Upper lobe of left lung (tissue), 4 donors: ENCODE data around the gene GPX5.

Experiments used
- POLR2A ChIP-seq, 4 donors: fragments of 450-650 bp; IDR thresholded peaks; one replicate each; pipeline ENCODE4 v1.5.1; 2016 to 2017; ENCODE audit warnings: antibody characterized with exemption in 4 of 4, mild to moderate bottlenecking in 2 of 4
- POLR2AphosphoS5 ChIP-seq, 2 donors: sonication (generic); formaldehyde crosslinking; IDR thresholded peaks; one replicate each; pipeline ENCODE4 v1.5.1; 2017; ENCODE audit warnings: antibody characterized with exemption in 2 of 2
- TF ChIP-seq, protein P1 (sequence below), 6 experiments: fragments of 450-650 bp in 4 of 6; fragments of 200-600 bp in 2 of 6; sonication (generic) in 2 of 6; IDR thresholded peaks; one replicate each; pipeline ENCODE4 v1.5.1; 2016 to 2019; ENCODE audit warnings: antibody characterized with exemption in 6 of 6

DNA sequence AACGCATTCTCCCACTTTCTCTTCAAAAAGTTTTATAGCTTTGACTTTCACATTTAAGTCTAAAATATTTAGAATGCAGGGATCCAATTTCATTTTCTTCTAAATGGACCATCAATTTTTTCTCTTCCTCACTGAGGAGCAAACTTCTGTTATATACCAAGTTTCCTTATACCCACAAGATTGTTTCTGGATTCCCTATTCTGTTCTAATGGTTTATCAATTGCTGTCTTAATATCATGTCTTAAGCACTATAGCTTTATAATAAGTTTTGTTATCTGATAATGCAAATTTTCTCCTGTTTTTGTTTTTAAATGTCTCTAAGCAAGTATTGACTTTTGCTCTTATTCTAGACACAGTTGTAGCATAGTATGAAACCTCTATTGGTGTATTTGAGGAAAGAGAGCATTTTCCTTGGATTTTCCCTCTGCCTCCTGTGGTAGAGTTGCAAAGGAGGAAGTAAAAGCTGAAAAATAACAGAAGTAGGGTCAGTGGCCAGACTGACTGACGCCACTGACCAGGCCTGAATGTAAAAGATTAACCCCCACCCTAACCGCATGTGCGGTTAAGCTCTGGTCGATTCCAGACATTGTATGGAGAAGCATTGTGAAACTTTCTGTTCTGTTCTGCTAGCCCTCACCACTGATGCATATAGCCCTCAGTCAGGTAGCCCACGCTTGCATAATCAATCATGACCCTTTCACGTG lies 40.3 kb downstream of the GPX5 start:
- TF ChIP-seq POLR2A (IDR thresholded peaks at IDR 0.05) (no peak), POLR2AphosphoS5 (IDR thresholded peaks at IDR 0.05) (no peak)
- TF ChIP-seq, protein P1, sequence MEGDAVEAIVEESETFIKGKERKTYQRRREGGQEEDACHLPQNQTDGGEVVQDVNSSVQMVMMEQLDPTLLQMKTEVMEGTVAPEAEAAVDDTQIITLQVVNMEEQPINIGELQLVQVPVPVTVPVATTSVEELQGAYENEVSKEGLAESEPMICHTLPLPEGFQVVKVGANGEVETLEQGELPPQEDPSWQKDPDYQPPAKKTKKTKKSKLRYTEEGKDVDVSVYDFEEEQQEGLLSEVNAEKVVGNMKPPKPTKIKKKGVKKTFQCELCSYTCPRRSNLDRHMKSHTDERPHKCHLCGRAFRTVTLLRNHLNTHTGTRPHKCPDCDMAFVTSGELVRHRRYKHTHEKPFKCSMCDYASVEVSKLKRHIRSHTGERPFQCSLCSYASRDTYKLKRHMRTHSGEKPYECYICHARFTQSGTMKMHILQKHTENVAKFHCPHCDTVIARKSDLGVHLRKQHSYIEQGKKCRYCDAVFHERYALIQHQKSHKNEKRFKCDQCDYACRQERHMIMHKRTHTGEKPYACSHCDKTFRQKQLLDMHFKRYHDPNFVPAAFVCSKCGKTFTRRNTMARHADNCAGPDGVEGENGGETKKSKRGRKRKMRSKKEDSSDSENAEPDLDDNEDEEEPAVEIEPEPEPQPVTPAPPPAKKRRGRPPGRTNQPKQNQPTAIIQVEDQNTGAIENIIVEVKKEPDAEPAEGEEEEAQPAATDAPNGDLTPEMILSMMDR (IDR thresholded peaks at IDR 0.05) = no peak
